Activated CD4-positive, alpha-beta T cell treated with anti-CD3 and anti-CD28 coated beads, Interleukin-2, amount 10 ng/mL, durations not matched to agents 7 days and 5 days (primary cell): ENCODE data around the gene GUCY2D. TPM values are rescaled to one million over a fixed set of nuclear protein-coding genes. Genes with fewer than 3 reads are reported as not detected.
"Not testable (repeated sequence)": the region's sequence is repeated elsewhere in the genome, so short reads cannot be mapped to it uniquely, and the experiment has no call there.

Source experiments
- CTCF ChIA-PET: fragments of 350-600 bp; sonication (Branson Sonifier 250); formaldehyde crosslinking; loops from one replicate; lab custom pipeline; 2021; ENCODE audit warnings: antibody characterized with exemption; lab: Charles Lee
- POLR2A ChIA-PET: fragments of 350-600 bp; sonication (Branson Sonifier 250); formaldehyde crosslinking; loops from one replicate; lab custom pipeline; 2021; ENCODE audit warnings: antibody characterized with exemption; lab: Charles Lee
- DNase-seq: peaks from one replicate; pipeline ENCODE4 v3.0.0-alpha.2; 2020
- H3K27ac Mint-ChIP-seq: one replicate; pipeline ENCODE4 v1.8.0; 2021; ENCODE audit warnings: mild to moderate bottlenecking, moderate library complexity, mixed read lengths
- H3K27me3 Mint-ChIP-seq: one replicate; pipeline ENCODE4 v1.8.0; 2021; ENCODE audit warnings: mixed read lengths
- H3K36me3 Mint-ChIP-seq: one replicate; pipeline ENCODE4 v1.8.0; 2021; ENCODE audit warnings: low read depth, mixed read lengths
- H3K4me1 Mint-ChIP-seq: one replicate; pipeline ENCODE4 v1.8.0; 2021; ENCODE audit warnings: mixed read lengths
- H3K4me3 Mint-ChIP-seq: one replicate; pipeline ENCODE4 v1.8.0; 2021; ENCODE audit warnings: mild to moderate bottlenecking, moderate library complexity, mixed read lengths
- H3K9me3 Mint-ChIP-seq: one replicate; pipeline ENCODE4 v1.8.0; 2021; ENCODE audit warnings: mixed read lengths
- total RNA-seq, 2 experiments: library from RNA; stranded (reverse); gene quantifications; one replicate each; pipeline ENCODE4 v1.2.3, GENCODE V29; 2021

Gene GUCY2D
- total RNA-seq, 2 experiments from 2014 or later: not detected

DNA sequence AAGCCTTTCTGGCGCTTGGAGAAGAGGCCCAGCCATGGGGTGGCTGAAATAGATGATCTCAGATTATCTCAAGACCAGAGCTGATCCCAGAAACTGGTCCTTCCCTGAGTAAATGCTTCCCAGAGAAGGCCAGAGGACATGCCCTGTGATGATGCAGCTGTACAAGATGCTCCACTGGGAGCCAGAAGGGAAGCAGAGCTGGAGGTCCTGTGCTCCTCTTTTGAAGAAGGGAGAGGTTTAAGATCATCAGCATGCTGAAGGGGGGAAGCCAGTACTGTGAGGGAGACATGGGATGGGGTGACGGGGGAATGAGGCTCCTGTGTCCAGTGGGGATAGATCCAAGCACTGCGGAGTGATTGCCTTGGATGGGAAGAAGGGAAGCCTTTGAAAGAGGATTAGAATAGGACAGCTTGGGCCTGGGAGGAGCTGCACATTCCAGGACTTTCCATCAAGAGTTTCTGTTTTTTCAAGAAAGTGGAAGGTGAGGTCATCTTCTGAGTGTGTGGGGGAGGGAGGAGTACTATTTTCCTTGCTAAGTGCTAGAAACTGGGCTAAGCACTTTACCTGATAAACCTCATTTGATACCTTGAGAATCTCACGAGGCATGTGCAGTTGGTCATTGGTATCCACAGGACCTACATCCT is 20.1 kb downstream of the GUCY2D start:
- no peak for DNase-seq
- CTCF ChIA-PET: interaction anchor here (0.9 to 1.3 kb wide), 2 partner anchors 15 to 165 kb away, joined by 3 read pairs; partner anchors contain the start of gene NAA38
- Mint-ChIP-seq H3K27ac (no peak overlapping the region), H3K27me3 (peaks cover 27% of the 10 kb centered on the region), H3K4me1 (no peaks in the 10 kb centered on the region), H3K4me3 (no peak overlapping the region), H3K36me3 (no peaks in the 10 kb centered on the region), H3K9me3 (no peaks in the 10 kb centered on the region)
- POLR2A ChIA-PET: no interaction called here

DNA sequence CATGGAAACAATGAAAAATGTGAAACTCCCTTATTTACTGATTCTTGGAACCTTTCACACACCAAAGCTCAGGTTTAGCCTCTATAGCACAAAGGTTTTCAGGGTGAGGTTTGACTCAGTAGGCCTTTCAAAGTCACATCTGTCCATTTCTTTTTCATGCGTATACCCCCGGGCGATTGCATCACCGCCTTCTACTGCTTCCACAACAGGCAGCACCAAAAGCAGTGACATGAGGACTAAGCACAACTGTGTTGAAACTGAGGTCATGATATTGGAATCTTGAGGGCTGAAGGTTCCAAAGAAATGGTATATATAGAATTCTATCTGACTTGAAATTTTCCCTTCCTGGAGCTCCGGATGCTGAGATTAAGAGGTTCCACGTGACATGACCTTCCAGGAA is 21.7 kb downstream of the GUCY2D start:
- H3K36me3 Mint-ChIP-seq, H3K4me1 Mint-ChIP-seq, H3K9me3 Mint-ChIP-seq, H3K27ac Mint-ChIP-seq, H3K4me3 Mint-ChIP-seq, POLR2A ChIA-PET, DNase-seq: not testable (repeated sequence)
- H3K27me3 Mint-ChIP-seq: peaks cover 38% of the 10 kb centered on the region
- CTCF ChIA-PET: interaction anchor here (1.5 kb wide), 1 partner anchor 17 kb away, joined by 4 read pairs; no protein-coding TSS in a partner anchor

DNA sequence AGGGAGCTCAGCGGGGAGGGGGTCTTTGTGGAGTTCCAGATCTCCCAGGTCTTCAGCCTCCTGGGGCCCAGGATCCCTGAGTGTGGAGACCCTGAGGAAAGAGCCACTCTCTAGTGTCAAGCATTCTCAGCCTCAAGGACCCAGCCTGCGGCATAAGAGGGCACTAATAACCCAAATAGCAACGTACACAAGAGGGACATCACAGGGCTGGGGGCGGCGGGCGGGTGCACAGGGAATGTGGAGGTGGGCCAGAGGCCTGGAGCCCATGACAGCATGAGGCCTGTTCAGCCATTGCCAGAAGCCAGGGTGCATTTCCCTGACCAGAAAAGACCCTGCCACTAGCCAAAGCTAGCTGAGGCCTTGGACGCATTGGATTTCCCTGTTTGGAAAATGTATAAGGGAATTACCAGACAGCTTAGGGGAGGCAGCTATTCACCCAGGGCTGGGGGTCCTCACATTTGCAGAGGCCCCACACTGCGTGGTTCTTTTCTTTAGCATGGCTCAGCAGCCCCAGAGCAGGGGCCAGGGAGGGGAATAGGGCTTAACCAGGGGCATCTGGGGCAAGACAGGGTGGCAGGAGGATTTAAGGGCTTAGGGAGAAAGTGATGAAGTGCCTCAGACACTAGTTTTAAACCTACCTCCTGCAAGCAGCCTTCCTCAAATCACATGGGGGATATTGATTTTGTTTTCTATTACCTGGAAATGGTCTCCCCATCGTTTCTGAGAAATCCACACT is 22.9 kb downstream of the GUCY2D start:
- ChIA-PET POLR2A (no interaction called here), CTCF (interaction anchor here (0.9 to 2.4 kb wide), 3 partner anchors 9 to 68 kb away, joined by 3 to 7 read pairs (median 4); no protein-coding TSS in a partner anchor)
- no peaks in the 10 kb centered on the region for H3K36me3 Mint-ChIP-seq
- no peaks in the 10 kb centered on the region for H3K4me1 Mint-ChIP-seq
- DNase-seq: no peak
- H3K4me3 Mint-ChIP-seq: no peak overlapping the region
- peaks cover 34% of the 10 kb centered on the region for H3K27me3 Mint-ChIP-seq
- H3K9me3 Mint-ChIP-seq: no peaks in the 10 kb centered on the region
- H3K27ac Mint-ChIP-seq: no peak overlapping the region

DNA sequence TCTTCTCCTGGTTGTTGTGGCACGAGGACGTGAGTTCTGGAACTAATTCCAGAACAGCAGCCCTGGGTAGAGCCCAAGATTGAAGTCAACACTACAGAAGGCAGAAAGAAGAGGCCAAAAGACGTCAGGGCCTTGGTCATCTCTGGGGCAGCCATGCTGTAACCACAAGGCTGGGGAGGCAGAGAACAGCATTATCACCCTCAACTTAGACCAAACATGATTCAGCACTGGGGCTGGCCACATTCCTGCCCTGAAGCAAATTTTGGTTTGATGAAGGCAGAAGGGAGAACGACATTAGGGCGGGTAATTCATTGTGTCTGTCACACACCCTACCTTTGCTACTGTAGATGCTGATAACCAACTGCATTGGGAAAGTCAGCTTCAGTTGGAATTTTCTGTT is 26.7 kb downstream of the GUCY2D start:
- no peaks in the 10 kb centered on the region for H3K4me1 Mint-ChIP-seq
- CTCF ChIA-PET: interaction anchor here (0.6 kb wide), 1 partner anchor 93 kb away, joined by 3 read pairs; no protein-coding TSS in a partner anchor

DNA sequence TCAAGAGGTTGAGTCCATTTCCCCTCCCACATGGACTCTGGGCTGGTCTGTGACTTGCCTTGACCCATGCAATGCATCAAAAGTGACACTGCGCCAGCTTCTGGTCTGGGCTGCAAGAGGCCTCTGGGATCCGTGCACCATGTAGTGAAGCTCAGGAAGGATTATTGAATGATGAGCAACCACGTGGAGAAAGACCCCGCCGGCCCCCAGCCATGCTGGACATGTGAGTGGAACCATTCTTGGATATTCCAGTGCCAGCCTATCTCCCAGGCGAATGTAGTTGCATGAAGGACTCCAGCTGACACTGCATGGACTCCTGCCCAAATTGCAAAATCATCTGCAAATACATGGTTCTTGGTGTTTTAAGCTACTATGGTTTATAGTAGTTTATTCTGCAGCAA is 28.8 kb downstream of the GUCY2D start:
- H3K36me3 Mint-ChIP-seq: no peaks in the 10 kb centered on the region
- H3K4me3 Mint-ChIP-seq: no peak overlapping the region
- H3K27me3 Mint-ChIP-seq: peaks cover 46% of the 10 kb centered on the region
- POLR2A ChIA-PET: interaction anchor here (0.7 kb wide), 1 partner anchor 10 kb away, joined by 5 read pairs; no protein-coding TSS in a partner anchor
- no peaks in the 10 kb centered on the region for H3K4me1 Mint-ChIP-seq
- no peak for DNase-seq
- H3K9me3 Mint-ChIP-seq: no peaks in the 10 kb centered on the region
- CTCF ChIA-PET: interaction anchor here (1.2 kb wide), 1 partner anchor 10 kb away, joined by 4 read pairs; no protein-coding TSS in a partner anchor
- H3K27ac Mint-ChIP-seq: no peak overlapping the region

More for the DNA sequence above, 26.7 kb downstream of the GUCY2D start:
- H3K27ac Mint-ChIP-seq: no peak overlapping the region
- DNase-seq: no peak
- POLR2A ChIA-PET: no interaction called here
- H3K4me3 Mint-ChIP-seq: no peak overlapping the region
- no peaks in the 10 kb centered on the region for H3K36me3 Mint-ChIP-seq
- H3K9me3 Mint-ChIP-seq: no peaks in the 10 kb centered on the region
- H3K27me3 Mint-ChIP-seq: peaks cover 45% of the 10 kb centered on the region

DNA sequence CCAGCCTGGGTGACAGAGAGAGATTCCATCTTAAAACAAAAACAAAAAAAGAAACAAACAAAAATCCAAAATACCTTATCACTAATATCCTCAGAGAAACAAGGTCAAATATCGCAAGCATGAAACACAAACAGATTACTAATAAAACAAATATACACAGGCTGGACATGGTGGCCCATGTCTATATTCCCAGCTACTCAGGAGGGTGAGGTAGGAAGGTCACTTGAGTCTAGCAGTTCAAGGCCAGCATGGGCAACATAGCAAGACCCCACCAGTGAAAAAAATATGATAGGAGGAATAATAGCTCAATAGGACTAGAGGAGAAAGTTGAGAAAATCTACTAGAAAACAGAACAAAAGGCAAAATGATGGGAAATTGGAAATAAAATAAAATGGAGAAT is 29.5 kb downstream of the GUCY2D start:
- Mint-ChIP-seq H3K27me3 (peaks cover 44% of the 10 kb centered on the region), H3K9me3 (no peaks in the 10 kb centered on the region), H3K4me3 (no peak overlapping the region), H3K36me3 (no peaks in the 10 kb centered on the region), H3K4me1 (no peaks in the 10 kb centered on the region), H3K27ac (no peak overlapping the region)
- POLR2A ChIA-PET: no interaction called here
- no peak for DNase-seq
- CTCF ChIA-PET: interaction anchor here (1.2 kb wide), 1 partner anchor 9 kb away, joined by 4 read pairs; no protein-coding TSS in a partner anchor

DNA sequence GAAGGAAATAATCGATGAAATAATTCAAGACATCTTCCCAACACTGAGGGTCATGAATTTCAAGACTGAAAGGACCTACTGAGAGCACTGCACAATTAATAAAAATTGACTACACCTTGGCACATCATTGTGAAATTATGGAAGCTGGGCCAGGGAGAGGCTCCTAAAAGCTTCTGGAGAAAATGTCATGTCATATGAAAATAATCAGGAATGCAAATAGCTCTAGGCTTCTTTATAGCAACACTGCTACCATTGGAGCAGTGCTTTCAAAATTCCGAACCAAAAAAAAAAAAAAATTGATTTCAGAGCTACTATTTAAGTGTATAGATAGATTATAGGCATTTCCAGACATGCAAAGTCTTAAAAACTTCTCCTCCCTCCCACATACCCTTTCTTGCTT is 30.0 kb downstream of the GUCY2D start:
- ChIA-PET POLR2A (no interaction called here), CTCF (no interaction called here)
- Mint-ChIP-seq H3K27me3 (peaks cover 41% of the 10 kb centered on the region), H3K9me3 (no peaks in the 10 kb centered on the region), H3K27ac (no peak overlapping the region), H3K36me3 (no peaks in the 10 kb centered on the region), H3K4me3 (no peak overlapping the region), H3K4me1 (no peaks in the 10 kb centered on the region)
- no peak for DNase-seq

DNA sequence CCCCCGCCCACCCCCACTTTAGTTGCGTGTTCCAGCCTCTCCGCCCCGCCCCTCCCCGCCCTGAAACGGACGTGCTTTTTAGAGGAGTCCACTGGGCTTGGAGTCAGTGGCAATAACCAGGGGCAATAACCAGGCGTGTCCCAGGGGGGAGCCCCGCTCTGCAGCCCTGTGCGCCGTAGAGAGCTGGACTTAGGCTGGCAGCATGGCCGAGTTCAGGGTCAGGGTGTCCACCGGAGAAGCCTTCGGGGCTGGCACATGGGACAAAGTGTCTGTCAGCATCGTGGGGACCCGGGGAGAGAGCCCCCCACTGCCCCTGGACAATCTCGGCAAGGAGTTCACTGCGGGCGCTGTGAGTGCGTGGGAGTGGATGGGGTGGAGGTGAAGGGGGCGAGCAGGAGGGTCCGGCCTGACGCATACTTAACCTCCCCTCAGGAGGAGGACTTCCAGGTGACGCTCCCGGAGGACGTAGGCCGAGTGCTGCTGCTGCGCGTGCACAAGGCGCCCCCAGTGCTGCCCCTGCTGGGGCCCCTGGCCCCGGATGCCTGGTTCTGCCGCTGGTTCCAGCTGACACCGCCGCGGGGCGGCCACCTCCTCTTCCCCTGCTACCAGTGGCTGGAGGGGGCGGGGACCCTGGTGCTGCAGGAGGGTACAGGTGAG is 36.7 kb downstream of the GUCY2D start, which contains the start of gene ALOX15B:
Gene ALOX15B (plus strand): TSS at position 106 of the 657 bp plus-strand sequence. CDS start 97 bp downstream, at position 203.
- peak within 1 kb of the TSS; percentile 54 for H3K27ac Mint-ChIP-seq
- ChIA-PET POLR2A (no interaction called here), CTCF (no interaction called here)
- H3K27me3 Mint-ChIP-seq: peaks cover 40% of the 10 kb centered on the region
- no peak for DNase-seq
- no peaks in the 10 kb centered on the region for H3K9me3 Mint-ChIP-seq
- H3K4me1 Mint-ChIP-seq: no peaks in the 10 kb centered on the region
- H3K4me3 Mint-ChIP-seq: no peak within 1 kb of the TSS
- no peaks in the 10 kb centered on the region for H3K36me3 Mint-ChIP-seq

DNA sequence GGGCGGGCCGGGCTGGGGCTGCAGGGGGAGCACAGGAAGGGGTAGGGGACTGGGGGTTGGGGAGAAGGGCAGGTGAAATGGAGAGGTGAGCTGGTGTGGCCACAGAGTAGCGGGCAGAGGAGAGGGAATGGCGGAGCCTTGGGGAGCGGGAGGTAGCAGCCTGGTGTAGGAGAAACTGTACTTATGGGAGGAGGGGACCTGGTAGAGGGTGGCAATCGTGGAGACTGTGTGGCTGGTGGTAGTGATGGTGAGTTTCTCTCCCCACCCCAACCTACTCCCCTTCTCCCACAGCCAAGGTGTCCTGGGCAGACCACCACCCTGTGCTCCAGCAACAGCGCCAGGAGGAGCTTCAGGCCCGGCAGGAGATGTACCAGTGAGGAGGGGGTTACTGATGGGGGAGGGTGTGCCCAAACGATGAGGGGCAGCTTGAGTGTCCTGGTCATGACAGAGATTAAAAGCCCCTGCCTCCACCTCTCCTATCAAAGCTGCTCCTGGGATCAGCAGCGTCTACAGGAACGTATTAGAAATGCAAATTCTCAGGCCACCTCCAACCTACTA is 37.3 kb downstream of the GUCY2D start:
- Mint-ChIP-seq H3K27me3 (peaks cover 34% of the 10 kb centered on the region), H3K36me3 (no peaks in the 10 kb centered on the region), H3K9me3 (no peaks in the 10 kb centered on the region), H3K4me3 (no peak overlapping the region), H3K4me1 (no peaks in the 10 kb centered on the region), H3K27ac (no peak overlapping the region)
- CTCF ChIA-PET: interaction anchor here (0.6 to 2.4 kb wide), 2 partner anchors 23 to 529 kb away, joined by 4 to 12 read pairs; no protein-coding TSS in a partner anchor
- POLR2A ChIA-PET: interaction anchor here (0.6 kb wide), 1 partner anchor 94 kb away, joined by 6 read pairs; no protein-coding TSS in a partner anchor
- DNase-seq: no peak

DNA sequence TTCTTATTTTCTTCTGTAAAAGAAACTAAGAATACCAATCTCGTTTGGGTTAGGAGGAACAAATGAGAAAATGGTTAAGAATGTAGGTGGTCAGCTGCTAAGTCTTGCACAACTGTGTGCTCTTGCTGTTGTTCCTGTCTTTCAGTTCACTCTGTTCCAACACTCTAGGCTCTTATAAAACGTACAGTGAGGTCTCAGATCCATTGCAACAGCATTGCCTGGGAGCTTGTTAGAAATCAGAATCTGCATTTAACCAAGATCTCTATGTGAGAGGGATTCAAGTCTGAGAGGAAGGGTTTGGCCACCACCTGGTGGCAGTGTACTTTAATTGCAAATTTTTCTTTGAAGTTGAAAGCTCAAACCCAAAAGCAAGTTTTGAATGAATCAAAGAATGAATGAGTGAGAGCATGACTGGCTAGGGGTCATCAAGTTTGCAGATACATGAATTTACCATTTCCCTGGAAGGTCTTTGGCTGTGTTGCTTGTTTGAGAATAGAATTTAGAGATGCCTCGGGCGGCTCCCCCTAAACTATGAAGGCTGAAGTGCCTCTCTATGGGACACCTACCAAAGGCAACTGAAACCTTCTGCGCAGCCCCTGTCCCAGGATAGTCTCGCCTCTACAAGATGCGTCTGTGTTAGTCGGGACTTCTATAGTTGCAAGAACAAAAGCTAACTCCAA is 39.0 kb downstream of the GUCY2D start:
- ChIA-PET POLR2A (interaction anchor here (0.5 kb wide), 1 partner anchor 10 kb away, joined by 5 read pairs; no protein-coding TSS in a partner anchor), CTCF (interaction anchor here (0.5 to 2.6 kb wide), 21 partner anchors 10 to 298 kb away, joined by 3 to 12 read pairs (median 4); partner anchors contain the start of genes ALOXE3, NAA38 and RNF227)
- Mint-ChIP-seq H3K9me3 (no peaks in the 10 kb centered on the region), H3K4me1 (no peaks in the 10 kb centered on the region), H3K36me3 (no peaks in the 10 kb centered on the region), H3K4me3 (no peak overlapping the region), H3K27me3 (peaks cover 31% of the 10 kb centered on the region), H3K27ac (no peak overlapping the region)
- DNase-seq: peak; percentile 60

DNA sequence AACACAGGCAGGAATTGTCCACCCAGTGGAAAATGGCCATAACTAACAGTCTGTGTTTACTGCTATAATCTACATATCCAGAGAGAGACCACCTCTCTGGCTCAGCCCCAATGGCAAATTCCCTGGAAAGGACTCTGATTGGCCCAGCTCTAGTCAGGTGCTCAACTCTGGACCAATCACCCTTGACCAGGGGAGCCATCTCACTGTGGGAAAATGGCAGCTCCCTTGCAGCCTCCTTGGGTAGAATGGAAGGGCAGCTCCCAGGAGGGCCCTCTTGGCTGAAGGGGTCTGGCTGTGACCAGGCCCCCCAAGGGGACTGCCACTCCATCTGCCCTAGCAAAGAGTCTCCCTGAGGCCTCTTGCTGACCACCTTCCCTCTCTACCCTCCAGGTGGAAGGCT is 39.6 kb downstream of the GUCY2D start:
- no peak overlapping the region for H3K4me3 Mint-ChIP-seq
- CTCF ChIA-PET: interaction anchor here (0.9 to 2.6 kb wide), 19 partner anchors 11 to 285 kb away, joined by 3 to 12 read pairs (median 3); partner anchors contain the start of genes ALOXE3, NAA38 and RNF227
- H3K4me1 Mint-ChIP-seq: no peaks in the 10 kb centered on the region
- H3K36me3 Mint-ChIP-seq: no peaks in the 10 kb centered on the region
- peaks cover 31% of the 10 kb centered on the region for H3K27me3 Mint-ChIP-seq
- POLR2A ChIA-PET: no interaction called here
- no peak for DNase-seq
- H3K9me3 Mint-ChIP-seq: no peaks in the 10 kb centered on the region
- no peak overlapping the region for H3K27ac Mint-ChIP-seq
